Stimulated activated CD8-positive, alpha-beta memory T cell treated with anti-CD3 and anti-CD28 coated beads, Interleukin-7, amount 100 ng/mL, for 24 hours (primary cell): ENCODE results near the gene FANCC.

Source experiments
- DNase-seq: peaks from one replicate; pipeline ENCODE4 v3.0.0-alpha.2; 2020; ENCODE audit warnings: low read depth

The FANCC gene

GRCh38 chr9:95143591-95144561 is 173.6 kb downstream of the FANCC start:
- no peak for DNase-seq

DNA sequence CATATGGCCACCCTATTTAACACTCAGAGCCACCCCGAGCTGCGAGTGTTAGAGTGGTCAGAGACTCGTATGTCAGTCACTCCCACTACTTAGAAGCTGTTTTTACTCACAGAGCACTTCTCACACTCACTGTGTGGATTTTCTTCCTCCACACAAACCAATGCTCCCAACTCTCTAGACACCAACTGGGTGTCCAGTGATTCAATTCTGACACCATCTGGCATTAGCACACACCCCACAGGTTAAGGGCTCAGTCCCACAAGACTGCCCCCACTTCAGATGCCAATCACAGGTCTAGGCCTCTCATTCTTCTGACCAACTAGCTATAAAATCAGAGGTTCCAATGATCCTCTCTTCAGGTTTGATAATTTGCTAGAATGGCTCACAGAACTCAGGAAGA is 174.8 kb downstream of the FANCC start:
- DNase-seq: no peak

DNA sequence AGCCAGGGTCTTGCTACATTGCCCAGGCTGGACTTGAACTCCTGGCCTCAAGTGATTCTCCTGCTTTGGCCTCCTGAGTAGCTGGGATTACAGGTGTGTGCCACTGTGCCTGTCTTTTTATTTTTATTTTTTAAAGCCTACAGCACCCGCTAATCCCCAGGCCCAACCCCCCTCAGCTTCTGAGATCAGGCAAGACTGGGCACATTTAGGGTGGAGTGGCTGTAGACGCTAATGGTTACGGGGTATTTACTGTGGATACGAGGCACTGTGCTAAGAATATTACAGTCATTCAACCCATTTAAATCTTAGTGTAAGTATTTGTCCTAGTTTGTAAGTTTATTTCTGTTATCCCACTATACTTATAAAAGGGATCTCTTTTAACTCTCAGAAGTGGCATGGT is 175.2 kb downstream of the FANCC start:
- no peak for DNase-seq

- DNase-seq: no peak
Observed at GRCh38 chr9:95140821-95141220, 176.7 kb downstream of the FANCC start.

DNA sequence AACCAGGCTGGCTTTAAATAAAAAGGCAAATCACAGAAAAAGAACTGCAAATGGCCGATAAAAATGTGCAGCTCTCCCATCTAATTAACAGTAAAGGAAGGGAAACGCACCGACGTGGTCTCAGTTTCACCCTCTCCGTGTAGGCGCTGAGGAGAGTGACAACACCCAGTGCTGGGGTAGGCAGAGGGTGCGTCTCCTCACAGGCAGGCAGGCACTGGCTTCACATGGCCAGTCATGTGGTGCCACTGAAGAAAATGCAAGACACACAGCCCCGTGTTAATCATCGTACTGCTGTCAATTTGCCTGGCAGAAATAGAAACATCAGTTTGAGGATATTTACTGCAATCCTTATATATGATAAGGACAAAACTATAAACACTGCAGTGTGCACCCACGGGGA is 178.4 kb downstream of the FANCC start:
- no peak for DNase-seq

GRCh38 chr9:95138474-95138873 is 179.0 kb downstream of the FANCC start:
- DNase-seq: no peak

DNA sequence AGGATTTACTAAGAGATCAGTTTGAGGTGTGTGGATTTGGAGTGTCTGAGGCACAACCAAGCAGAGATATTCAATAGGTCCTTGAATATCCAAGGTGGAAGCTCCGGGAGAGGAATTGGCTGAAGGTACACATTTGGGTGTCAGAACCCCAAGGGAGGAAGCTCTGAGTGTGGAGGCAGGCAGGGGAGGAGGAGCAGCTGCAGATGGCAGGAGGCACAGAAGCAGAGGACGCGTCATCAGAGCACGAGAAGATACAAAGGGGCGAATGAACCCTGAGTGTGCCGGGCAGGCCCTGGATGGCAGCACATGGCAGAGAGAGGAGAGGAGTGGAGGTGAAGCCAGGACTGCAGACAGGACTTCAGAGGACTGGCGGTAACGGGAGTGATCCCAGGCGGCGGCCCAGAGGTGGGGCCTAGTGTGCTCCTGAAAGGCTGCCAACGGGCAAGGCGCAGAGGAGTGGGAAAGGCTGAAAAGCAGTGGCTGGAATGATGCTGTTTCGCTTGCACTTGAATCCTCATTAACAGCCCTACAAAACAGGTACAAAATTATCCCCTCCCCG is 179.8 kb downstream of the FANCC start:
- DNase-seq: no peak

GRCh38 chr9:95135756-95136155 is 181.8 kb downstream of the FANCC start:
- DNase-seq: no peak

- no peak for DNase-seq
Observed at GRCh38 chr9:95134457-95134881, 183.0 kb downstream of the FANCC start.

DNA sequence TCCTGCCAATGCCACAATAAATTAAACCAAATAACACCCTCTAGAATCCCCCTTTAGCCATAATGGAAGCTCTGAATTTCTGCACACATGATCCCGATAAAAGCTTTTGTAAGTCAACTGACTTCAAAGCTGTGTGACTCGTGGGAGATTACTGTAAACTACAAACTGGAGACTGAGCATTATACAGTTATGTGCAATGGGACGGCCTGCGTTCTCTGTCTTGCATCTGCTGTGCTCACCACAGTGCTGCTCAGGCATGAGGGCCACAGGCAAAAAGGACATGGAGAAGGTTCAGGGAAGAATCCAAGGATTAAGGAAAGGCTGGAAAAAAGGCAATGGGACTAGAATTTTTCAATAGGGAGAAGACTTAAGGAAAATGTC is 184.2 kb downstream of the FANCC start:
- DNase-seq: no peak

DNA sequence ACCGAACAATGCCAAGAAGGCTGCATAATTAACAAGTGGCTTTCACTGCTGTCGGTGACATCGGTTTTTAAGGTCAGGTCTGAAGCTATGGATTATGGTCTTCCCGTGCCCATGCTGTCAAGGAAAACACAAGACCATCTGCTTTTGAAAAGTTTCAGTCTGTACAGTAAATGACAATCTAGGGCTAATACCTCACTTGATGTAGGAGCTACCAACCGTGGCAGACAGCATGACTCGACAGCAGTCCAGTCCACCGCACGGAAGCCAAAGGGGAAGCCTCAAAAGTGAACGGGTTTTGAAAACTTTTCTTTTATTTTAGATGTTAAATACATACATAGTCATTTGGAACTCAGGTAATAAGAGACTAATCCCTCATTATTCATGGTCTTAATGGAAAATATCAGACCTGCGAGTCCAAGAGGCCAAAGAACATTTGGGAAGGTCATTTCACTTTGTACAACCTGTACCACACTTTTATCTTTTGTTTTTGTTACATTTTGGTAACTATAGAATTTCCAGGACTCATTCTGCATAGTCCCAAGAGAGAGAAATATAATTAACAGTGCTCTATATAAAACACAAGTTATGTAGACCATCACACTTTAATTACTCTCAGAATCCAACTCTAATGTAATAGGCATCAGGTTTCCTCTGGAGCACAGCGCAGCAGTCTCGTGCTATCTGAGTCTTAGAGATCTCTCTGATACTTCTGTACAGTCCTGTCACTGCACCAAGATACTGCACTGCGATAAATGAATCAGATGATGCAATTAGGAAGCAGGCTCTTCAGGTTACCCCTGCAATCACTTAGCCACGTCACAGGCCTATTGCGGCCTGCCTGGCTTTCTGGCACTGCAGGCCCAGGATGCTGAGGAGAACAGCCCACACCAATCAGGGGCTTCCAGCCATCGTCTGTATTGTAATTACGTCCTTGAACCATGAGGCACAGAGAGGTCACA is 184.9 kb downstream of the FANCC start:
- no peak for DNase-seq

- DNase-seq: no peak
Observed at GRCh38 chr9:95131023-95131943, 186.2 kb downstream of the FANCC start.

- no peak for DNase-seq
Observed at GRCh38 chr9:95130484-95130883, 187.0 kb downstream of the FANCC start.

DNA sequence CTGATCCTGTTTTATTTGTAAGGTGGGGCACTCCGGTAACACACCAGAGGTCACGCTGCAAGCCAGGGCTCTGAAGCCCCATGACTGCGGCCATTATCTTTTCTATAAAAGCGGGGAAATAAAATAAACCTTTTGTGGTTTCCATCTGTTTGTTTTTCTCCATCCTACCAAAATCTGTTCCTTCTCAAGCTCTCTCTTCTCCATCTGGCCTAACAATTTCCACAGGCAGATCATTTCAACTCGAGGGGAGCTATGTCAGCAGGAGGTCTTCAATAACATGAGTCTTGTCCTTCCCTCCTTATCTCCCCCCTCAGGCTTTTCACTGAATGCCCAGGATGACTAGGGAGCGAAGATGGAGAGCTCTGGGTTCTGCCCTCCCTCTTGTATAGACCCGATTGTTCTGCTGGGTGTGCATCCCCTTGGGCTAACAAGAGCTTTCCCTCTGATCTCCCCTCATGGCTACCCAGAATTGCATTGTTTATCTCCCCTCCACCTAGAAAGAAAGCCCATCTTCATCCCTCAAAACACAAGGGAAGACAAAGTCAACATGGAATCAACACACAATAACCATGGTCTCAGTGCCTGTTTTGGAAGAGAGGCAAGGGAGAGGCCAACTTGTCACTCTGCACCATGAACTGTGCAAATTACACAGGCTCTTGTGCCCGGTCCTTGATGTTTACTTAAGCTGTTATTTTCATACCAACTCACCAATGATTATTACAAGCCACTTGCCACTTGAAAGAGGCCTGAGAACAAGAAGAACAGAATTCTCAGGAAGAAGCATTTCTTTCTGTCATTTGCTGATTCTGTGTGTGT is 187.8 kb downstream of the FANCC start:
- DNase-seq: no peak

DNA sequence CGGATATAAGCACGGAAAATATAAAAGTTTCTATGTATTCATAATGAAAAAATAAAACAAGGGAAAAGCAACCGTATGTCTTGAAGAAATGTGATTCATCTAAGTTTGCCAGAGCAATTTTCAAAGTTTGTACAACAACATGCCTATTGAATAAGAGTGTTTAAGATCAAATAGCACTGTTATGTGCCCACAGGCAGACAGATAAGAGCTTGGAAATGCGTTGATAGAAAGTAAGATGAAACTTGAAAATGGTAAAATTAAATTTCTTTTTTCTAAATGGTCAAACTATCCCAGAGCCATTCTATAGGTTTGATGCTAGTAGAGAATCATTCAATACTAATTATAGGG is 189.4 kb downstream of the FANCC start:
- no peak for DNase-seq

DNA sequence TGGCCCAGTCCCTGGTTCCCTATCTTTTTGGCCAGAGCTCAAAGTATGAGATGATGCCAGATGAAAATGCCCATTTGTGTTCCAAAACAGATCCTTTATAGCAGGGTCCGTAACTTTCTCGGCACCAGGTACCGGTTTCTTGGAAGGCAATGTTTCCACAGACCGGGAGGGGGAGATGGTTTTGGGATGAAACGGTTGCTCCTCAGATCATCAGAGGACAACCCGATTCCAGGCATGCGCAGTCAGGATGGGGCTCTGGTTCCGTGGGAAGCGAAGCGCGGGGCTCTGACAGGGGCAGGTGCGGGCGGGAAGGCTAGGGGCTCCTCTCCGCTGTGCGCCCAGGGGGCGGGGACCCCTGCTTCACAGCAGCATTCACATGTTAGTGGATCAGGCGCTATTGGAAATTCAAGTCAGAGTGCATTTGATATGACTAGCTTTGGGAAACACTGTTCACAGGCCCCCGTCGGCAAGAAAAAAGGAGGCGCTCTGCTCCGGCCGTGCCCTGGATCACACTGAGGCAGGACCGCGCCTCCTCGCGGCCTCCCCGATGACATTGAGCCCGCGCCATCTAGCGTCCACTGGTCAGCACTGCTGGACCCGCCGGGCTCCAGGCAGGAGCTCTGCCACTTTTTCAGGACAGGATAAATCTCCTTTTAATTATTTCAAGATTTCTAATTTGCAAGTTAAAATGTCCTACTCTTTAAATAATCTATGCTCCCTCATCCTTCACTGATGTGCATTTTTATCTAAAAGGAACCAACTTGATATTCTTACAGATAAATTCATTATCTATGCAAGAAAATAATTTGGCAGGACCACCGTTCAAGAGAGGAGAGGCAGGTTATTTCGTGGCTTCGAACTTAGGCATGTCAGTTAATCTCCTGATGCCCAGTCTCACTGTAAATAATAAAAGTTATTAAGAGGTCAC is 190.0 kb downstream of the FANCC start:
- peak; percentile 54 for DNase-seq

GRCh38 chr9:95126739-95127138 is 190.8 kb downstream of the FANCC start:
- DNase-seq: no peak

DNA sequence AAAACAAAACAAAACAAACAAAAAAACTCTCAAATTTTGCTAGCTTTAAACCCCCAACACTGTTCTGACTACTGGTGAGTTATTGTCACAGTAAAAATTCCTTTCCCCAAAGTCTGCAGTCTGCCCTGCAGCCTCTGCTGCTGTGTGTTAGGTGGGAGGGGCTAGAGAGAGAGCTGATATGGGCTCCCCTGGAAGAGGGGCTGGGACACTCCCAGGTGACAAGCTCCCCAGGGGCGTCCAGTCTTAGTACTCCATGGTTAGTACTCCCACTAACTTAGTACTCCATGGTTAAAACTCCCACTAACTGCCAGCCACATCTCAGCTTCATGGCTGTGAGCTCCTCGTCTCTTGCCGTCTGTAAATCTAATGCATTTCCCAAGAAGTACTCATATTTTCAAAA is 191.9 kb downstream of the FANCC start:
- DNase-seq: no peak

- DNase-seq: no peak
Observed at GRCh38 chr9:95124582-95125367, 192.7 kb downstream of the FANCC start.
